ENCODE data around the gene NDUFS4. TPM values are rescaled to one million over a fixed set of nuclear protein-coding genes. Genes with fewer than 3 reads are reported as not detected.
"Not testable (repeated sequence)": the region's sequence is repeated elsewhere in the genome, so short reads cannot be mapped to it uniquely, and the experiment has no call there.

Gene NDUFS4
- total RNA-seq, 2 experiments from 2014 or later: 25.0 to 25.1 TPM

DNA sequence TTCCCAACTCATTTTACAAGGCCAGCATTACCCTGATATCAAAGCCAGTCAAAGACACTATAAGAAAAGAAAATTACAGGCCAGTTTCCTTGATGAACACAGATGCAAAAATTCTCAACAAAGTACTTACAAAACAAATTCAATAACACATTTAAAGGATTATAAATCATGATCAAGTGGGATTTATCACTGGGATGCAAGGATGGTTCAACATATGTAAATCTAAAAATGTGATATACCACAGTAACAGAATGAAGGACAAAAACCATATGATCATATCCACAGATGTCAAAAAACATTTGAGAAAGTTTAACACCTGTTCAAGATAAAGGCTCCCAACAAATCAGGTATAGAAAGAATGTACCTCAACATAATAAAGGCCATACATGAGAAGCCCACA, 130.6 kb downstream of the NDUFS4 start:
- H3K4me1 ChIP-seq (ENCODE audit: insufficient read depth, low read length): no peaks in the 10 kb centered on the region
- Mint-ChIP-seq H3K36me3 (ENCODE audit: low read depth) (peaks cover 37% of the 10 kb centered on the region), H3K27me3 (no peaks in the 10 kb centered on the region), H3K4me3 (no peak overlapping the region), H3K9me3 (peaks cover 26% of the 10 kb centered on the region), H3K4me1 (ENCODE audit: low read depth) (no peaks in the 10 kb centered on the region), H3K27ac (no peak overlapping the region)
- H3K9me3 ChIP-seq (ENCODE audit: control insufficient read depth in 1 of 2, insufficient read depth in 1 of 2, low read length in 2 of 2): peaks cover 11 to 44% of the 10 kb centered on the region in 2 experiments
- no peaks in the 10 kb centered on the region for H3K36me3 ChIP-seq (ENCODE audit: insufficient read depth, low read length)
- ATAC-seq (ENCODE audit: poor library complexity) (no peak), DNase-seq (no peak)
- H3K27ac ChIP-seq (ENCODE audit: low read depth in 1 of 2, low read length in 2 of 2): no peak overlapping the region
- H3K27me3 ChIP-seq (ENCODE audit: control insufficient read depth in 1 of 2, insufficient read depth in 2 of 2, low read length in 2 of 2): no peaks in the 10 kb centered on the region
- TF ChIP-seq, protein P1, sequence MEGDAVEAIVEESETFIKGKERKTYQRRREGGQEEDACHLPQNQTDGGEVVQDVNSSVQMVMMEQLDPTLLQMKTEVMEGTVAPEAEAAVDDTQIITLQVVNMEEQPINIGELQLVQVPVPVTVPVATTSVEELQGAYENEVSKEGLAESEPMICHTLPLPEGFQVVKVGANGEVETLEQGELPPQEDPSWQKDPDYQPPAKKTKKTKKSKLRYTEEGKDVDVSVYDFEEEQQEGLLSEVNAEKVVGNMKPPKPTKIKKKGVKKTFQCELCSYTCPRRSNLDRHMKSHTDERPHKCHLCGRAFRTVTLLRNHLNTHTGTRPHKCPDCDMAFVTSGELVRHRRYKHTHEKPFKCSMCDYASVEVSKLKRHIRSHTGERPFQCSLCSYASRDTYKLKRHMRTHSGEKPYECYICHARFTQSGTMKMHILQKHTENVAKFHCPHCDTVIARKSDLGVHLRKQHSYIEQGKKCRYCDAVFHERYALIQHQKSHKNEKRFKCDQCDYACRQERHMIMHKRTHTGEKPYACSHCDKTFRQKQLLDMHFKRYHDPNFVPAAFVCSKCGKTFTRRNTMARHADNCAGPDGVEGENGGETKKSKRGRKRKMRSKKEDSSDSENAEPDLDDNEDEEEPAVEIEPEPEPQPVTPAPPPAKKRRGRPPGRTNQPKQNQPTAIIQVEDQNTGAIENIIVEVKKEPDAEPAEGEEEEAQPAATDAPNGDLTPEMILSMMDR (IDR thresholded peaks at IDR 0.05): no peak
- CTCF ChIA-PET: no interaction called here
- H3K4me3 ChIP-seq (ENCODE audit: low read length): no peak overlapping the region
- POLR2A ChIA-PET: no interaction called here
- intact Hi-C loops (cut with DNase I, micrococcal nuclease): no loop called here

DNA sequence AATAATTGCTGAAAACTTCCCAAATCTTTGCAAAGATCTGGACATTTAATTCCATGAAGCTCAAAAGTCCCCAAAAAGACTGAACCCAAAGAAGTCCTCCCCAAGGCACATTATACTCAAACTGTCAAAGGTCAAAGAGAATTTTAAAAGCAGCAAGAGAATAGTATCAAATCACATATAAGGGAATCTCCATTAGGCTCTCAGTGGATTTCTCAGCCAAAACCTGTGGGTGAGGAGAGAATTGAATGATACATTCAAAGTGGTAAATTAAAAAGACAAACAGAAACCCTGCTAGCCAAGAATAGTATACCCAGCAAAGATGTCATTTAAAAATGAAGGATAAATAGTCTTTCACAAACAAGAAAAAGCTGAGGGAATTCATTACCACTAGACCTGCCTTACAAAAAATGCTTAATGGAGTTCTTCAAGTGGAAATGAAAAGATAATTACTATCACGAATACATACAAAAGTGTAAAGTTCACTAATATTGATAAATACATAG, 134.1 kb downstream of the NDUFS4 start:
- Mint-ChIP-seq H3K4me1 (ENCODE audit: low read depth) (no peaks in the 10 kb centered on the region), H3K36me3 (ENCODE audit: low read depth) (peaks cover 14% of the 10 kb centered on the region), H3K9me3 (peaks cover 36% of the 10 kb centered on the region), H3K4me3 (no peak overlapping the region), H3K27me3 (no peaks in the 10 kb centered on the region), H3K27ac (no peak overlapping the region)
- no peak overlapping the region for H3K4me3 ChIP-seq (ENCODE audit: low read length)
- peaks cover 10 to 44% of the 10 kb centered on the region in 2 experiments for H3K9me3 ChIP-seq (ENCODE audit: control insufficient read depth in 1 of 2, insufficient read depth in 1 of 2, low read length in 2 of 2)
- ATAC-seq (ENCODE audit: poor library complexity) (no peak), DNase-seq (no peak)
- no peaks in the 10 kb centered on the region for H3K27me3 ChIP-seq (ENCODE audit: control insufficient read depth in 1 of 2, insufficient read depth in 2 of 2, low read length in 2 of 2)
- POLR2A ChIA-PET: no interaction called here
- CTCF ChIA-PET: no interaction called here
- intact Hi-C loops (cut with DNase I, micrococcal nuclease): no loop called here
- TF ChIP-seq, protein P1 (IDR thresholded peaks at IDR 0.05): no peak
- no peaks in the 10 kb centered on the region for H3K4me1 ChIP-seq (ENCODE audit: insufficient read depth, low read length)
- no peaks in the 10 kb centered on the region for H3K36me3 ChIP-seq (ENCODE audit: insufficient read depth, low read length)
- H3K27ac ChIP-seq (ENCODE audit: low read depth in 1 of 2, low read length in 2 of 2): no peak overlapping the region

DNA sequence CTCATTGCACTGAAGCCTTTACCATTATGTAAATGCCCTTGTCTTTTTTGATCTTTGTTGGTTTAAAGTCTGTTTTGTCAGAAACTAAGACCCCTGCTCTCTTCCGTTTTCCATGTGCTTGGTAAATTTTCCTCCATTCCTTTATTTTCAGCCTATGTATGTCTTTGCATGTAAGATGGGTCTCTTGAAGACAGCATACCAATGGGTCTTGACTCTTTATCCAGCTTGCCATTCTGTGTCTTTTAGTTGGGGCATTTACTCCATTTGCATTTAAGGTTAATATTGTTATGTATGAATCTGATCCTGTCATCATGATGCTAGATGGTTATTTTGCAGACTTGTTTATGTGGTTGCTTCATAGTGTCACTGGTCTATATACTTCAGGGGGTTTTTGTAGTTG, 150.0 kb downstream of the NDUFS4 start:
- H3K27ac ChIP-seq (ENCODE audit: low read depth in 1 of 2, low read length in 2 of 2); ATAC-seq (ENCODE audit: poor library complexity); H3K27ac Mint-ChIP-seq; H3K4me1 ChIP-seq (ENCODE audit: insufficient read depth, low read length); H3K4me3 ChIP-seq (ENCODE audit: low read length); H3K36me3 Mint-ChIP-seq (ENCODE audit: low read depth); POLR2A ChIA-PET; intact Hi-C loops (cut with DNase I, micrococcal nuclease); H3K27me3 ChIP-seq (ENCODE audit: control insufficient read depth in 1 of 2, insufficient read depth in 2 of 2, low read length in 2 of 2); H3K36me3 ChIP-seq (ENCODE audit: insufficient read depth, low read length); CTCF ChIA-PET; H3K4me3 Mint-ChIP-seq; H3K4me1 Mint-ChIP-seq (ENCODE audit: low read depth); H3K27me3 Mint-ChIP-seq; DNase-seq: not testable (repeated sequence)
- peaks cover 32% of the 10 kb centered on the region for H3K9me3 Mint-ChIP-seq
- peaks cover 14 to 20% of the 10 kb centered on the region in 2 experiments for H3K9me3 ChIP-seq (ENCODE audit: control insufficient read depth in 1 of 2, insufficient read depth in 1 of 2, low read length in 2 of 2)

DNA sequence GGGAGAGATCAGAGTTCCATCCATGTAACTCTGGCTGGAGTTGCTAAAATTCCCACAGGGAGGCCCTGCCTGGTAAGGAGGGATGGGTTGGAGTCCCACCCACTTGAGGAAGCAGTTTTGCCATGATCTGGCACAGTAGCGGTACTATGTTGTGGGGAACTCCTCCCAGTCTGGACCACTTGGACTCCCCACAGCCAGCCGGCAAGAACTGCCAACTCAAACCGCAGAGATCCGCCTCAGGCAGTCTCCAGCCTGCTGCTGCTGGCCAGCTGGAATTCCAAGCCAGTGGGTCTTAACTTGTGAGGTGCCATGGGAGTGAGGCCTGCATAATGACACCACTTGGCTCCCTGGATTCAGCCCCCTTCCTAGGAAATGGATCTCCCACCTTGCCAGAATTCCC, 151.9 kb downstream of the NDUFS4 start:
- TF ChIP-seq, protein P1 (IDR thresholded peaks at IDR 0.05): no peak
- intact Hi-C loops (cut with DNase I, micrococcal nuclease): no loop called here
- Mint-ChIP-seq H3K9me3 (peaks cover 30% of the 10 kb centered on the region), H3K36me3 (ENCODE audit: low read depth) (peaks cover 9% of the 10 kb centered on the region), H3K27me3 (peaks cover 3% of the 10 kb centered on the region), H3K4me3 (no peak overlapping the region), H3K4me1 (ENCODE audit: low read depth) (no peaks in the 10 kb centered on the region), H3K27ac (no peak overlapping the region)
- POLR2A ChIA-PET: no interaction called here
- Histone ChIP-seq H3K27ac (ENCODE audit: low read depth in 1 of 2, low read length in 2 of 2) (no peak overlapping the region), H3K36me3 (ENCODE audit: insufficient read depth, low read length) (no peaks in the 10 kb centered on the region), H3K9me3 (ENCODE audit: control insufficient read depth in 1 of 2, insufficient read depth in 1 of 2, low read length in 2 of 2) (peaks cover 14 to 25% of the 10 kb centered on the region in 2 experiments), H3K27me3 (ENCODE audit: control insufficient read depth in 1 of 2, insufficient read depth in 2 of 2, low read length in 2 of 2) (no peaks in the 10 kb centered on the region), H3K4me3 (ENCODE audit: low read length) (no peak overlapping the region), H3K4me1 (ENCODE audit: insufficient read depth, low read length) (no peaks in the 10 kb centered on the region)
- CTCF ChIA-PET: no interaction called here
- ATAC-seq (ENCODE audit: poor library complexity) (no peak), DNase-seq (no peak)

Data from CD4-positive, alpha-beta T cell (primary cell).